HCT116 (cell line): ENCODE data around the gene PKIB. TPM values are rescaled to one million over a fixed set of nuclear protein-coding genes. Genes with fewer than 3 reads are reported as not detected.

Experiments used
- ATAC-seq: fragments of 200-7000 bp; cut with Tn5 transposase; 2 replicates; pipeline ENCODE4 v1.9.1; 2020; ENCODE audit warnings: mild to moderate bottlenecking, moderate library complexity
- BruUV-seq: library from RNA; stranded (reverse); fragments of 400-500 nt; replicated peaks from 2 replicates; lab custom pipeline; 2021; lab: Mats Ljungman, UMichigan
- CTCF ChIA-PET: fragments of 300-600 bp; sonication (Branson Sonifier 250); formaldehyde crosslinking; loops from one replicate; lab custom pipeline; 2021; ENCODE audit warnings: antibody characterized with exemption; lab: Charles Lee
- POLR2A ChIA-PET: fragments of 300-600, 350-600 bp; sonication (Branson Sonifier 250); formaldehyde crosslinking; loops from one replicate; lab custom pipeline; 2021; ENCODE audit warnings: antibody characterized with exemption; lab: Charles Lee
- RAD21 ChIA-PET, 2 experiments: fragments of 300-600 bp; sonication (Branson Sonifier 250); formaldehyde crosslinking; loops; one replicate each; lab custom pipeline; 2023; ENCODE audit warnings: low total read pairs in 2 of 2; ENCODE audit not compliant: uncharacterized antibody in 2 of 2, unreplicated experiment in 2 of 2, low non-redundant PET in 1 of 2; lab: Charles Lee
- DNase-seq: peaks from one replicate; pipeline ENCODE4 v3.0.0-alpha.2; 2010; ENCODE audit warnings: low read depth, low spot score
- H2AFZ ChIP-seq: fragments of 200-600 bp; shearing (Covaris generic), sonication (generic); 2 replicates; pipeline ENCODE4 v1.6.1; 2017; ENCODE audit warnings: low read depth, mixed run types, mixed read lengths, antibody characterized with exemption, low read length; ENCODE audit not compliant: poor library complexity, severe bottlenecking
- H3K27ac ChIP-seq: 2 replicates; pipeline ENCODE4 v1.5.1; 2012; ENCODE audit warnings: low read depth, low read length
- H3K27me3 ChIP-seq: fragments of 200-600 bp; sonication (generic); 2 replicates; pipeline ENCODE4 v1.6.1; 2016; ENCODE audit warnings: mixed run types, low read length, mixed read lengths; ENCODE audit not compliant: insufficient read depth
- H3K36me3 ChIP-seq, 2 experiments: fragments of 200-500 bp in 1 of 2; fragments of 200-600 bp in 1 of 2; sonication (Bioruptor generic) in 1 of 2; sonication (generic) in 1 of 2; 2 replicates each; pipeline versions ENCODE4 v1.5.1 to v1.6.1; 2014 to 2016; ENCODE audit warnings: low read length in 2 of 2, inconsistent platforms in 1 of 2, mixed read lengths in 1 of 2, mixed run types in 1 of 2; ENCODE audit not compliant: insufficient read depth in 2 of 2, control insufficient read depth in 1 of 2
- H3K4me1 ChIP-seq, 2 experiments: fragments of 200-600 bp in 1 of 2; sonication (generic) in 1 of 2; 2 replicates each; pipeline versions ENCODE4 v1.5.1 to v1.6.1; 2012 to 2017; ENCODE audit warnings: low read length in 2 of 2, inconsistent platforms in 1 of 2, mild to moderate bottlenecking in 1 of 2, mixed read lengths in 1 of 2, mixed run types in 1 of 2, moderate library complexity in 1 of 2; ENCODE audit not compliant: insufficient read depth in 2 of 2, control insufficient read depth in 1 of 2
- H3K4me2 ChIP-seq: fragments of 200-600 bp; sonication (generic); 2 replicates; pipeline ENCODE4 v1.6.1; 2017; ENCODE audit warnings: mixed run types, low read length, mixed read lengths
- H3K4me3 ChIP-seq, 2 experiments: fragments of 200-600 bp in 1 of 2; sonication (generic) in 1 of 2; replicated peaks in 1 of 2; 2 replicates each; pipeline ENCODE4 v1.5.1; 2011 to 2016; ENCODE audit warnings: low read length in 2 of 2, control low read depth in 1 of 2, low read depth in 1 of 2, mild to moderate bottlenecking in 1 of 2, mixed read lengths in 1 of 2, mixed run types in 1 of 2
- H3K79me2 ChIP-seq: fragments of 200-600 bp; sonication (generic); 2 replicates; pipeline ENCODE4 v1.6.1; 2017; ENCODE audit warnings: mild to moderate bottlenecking, mixed run types, low read length, moderate library complexity, mixed read lengths; ENCODE audit not compliant: insufficient read depth
- H3K9ac ChIP-seq: fragments of 200-600 bp; sonication (generic); 2 replicates; pipeline ENCODE4 v1.6.1; 2016; ENCODE audit warnings: low read length, mixed read lengths
- H3K9me2 ChIP-seq: fragments of 200-600 bp; sonication (generic), shearing (Covaris generic); 2 replicates; pipeline ENCODE4 v1.6.1; 2017; ENCODE audit warnings: mixed run types, mild to moderate bottlenecking, moderate library complexity; ENCODE audit not compliant: insufficient read depth
- H3K9me3 ChIP-seq, 2 experiments: fragments of 200-500 bp in 1 of 2; fragments of 200-600 bp in 1 of 2; sonication (Bioruptor generic) in 1 of 2; sonication (generic) in 1 of 2; 2 replicates each; pipeline ENCODE4 v1.6.1; 2014 to 2017; ENCODE audit warnings: low read length in 2 of 2, mixed read lengths in 2 of 2, inconsistent platforms in 1 of 2, low read depth in 1 of 2, mild to moderate bottlenecking in 1 of 2, mixed run types in 1 of 2, moderate library complexity in 1 of 2; ENCODE audit not compliant: control insufficient read depth in 1 of 2, insufficient read depth in 1 of 2
- H4K20me1 ChIP-seq: fragments of 200-600 bp; sonication (generic), shearing (Covaris generic); 2 replicates; pipeline ENCODE4 v1.6.1; 2017; ENCODE audit warnings: mixed run types, mild to moderate bottlenecking, moderate library complexity; ENCODE audit not compliant: insufficient read depth
- CEBPB ChIP-seq: IDR thresholded peaks from 2 replicates; pipeline ENCODE4 v1.6.1; 2012; ENCODE audit warnings: low read depth
- EZH2phosphoT487 ChIP-seq: fragments of 200-600 bp; IDR thresholded peaks from 2 replicates; pipeline ENCODE4 v1.6.1; 2018; ENCODE audit warnings: antibody characterized with exemption, borderline replicate concordance
- FOSL1 ChIP-seq: IDR thresholded peaks from 2 replicates; pipeline ENCODE4 v1.6.1; 2012; ENCODE audit warnings: low read depth
- POLR2AphosphoS5 ChIP-seq: IDR thresholded peaks from 2 replicates; pipeline ENCODE4 v1.6.1; 2011; ENCODE audit warnings: mild to moderate bottlenecking, low read depth, low read length, moderate library complexity
- SRF ChIP-seq: IDR thresholded peaks from 2 replicates; pipeline ENCODE4 v1.6.1; 2012; ENCODE audit warnings: low read depth
- TCF7L2 ChIP-seq: IDR thresholded peaks from 2 replicates; pipeline ENCODE4 v1.7.0; 2011; ENCODE audit warnings: borderline replicate concordance, inconsistent platforms; ENCODE audit not compliant: insufficient read depth, insufficient read length; ENCODE audit errors: extremely low read depth
- YY1 ChIP-seq: IDR thresholded peaks from 2 replicates; pipeline ENCODE4 v1.6.1; 2011; ENCODE audit warnings: low read length, low read depth, moderate library complexity, mild to moderate bottlenecking; ENCODE audit not compliant: insufficient replicate concordance; ENCODE audit errors: extremely low read depth
- ZBTB33 ChIP-seq: IDR thresholded peaks from 2 replicates; pipeline ENCODE4 v1.6.1; 2011; ENCODE audit warnings: mild to moderate bottlenecking, low read length, moderate library complexity; ENCODE audit not compliant: insufficient replicate concordance; ENCODE audit errors: extremely low read depth
- intact Hi-C: fragments of 100-400 bp; cut with micrococcal nuclease; formaldehyde crosslinking; loops from 2 replicates; pipeline ENCODE4 v1.10.0; 2022
- total RNA-seq: library from RNA; stranded (reverse); gene quantifications from one replicate; pipeline ENCODE4 v1.2.1, GENCODE V29; 2021; ENCODE audit not compliant: unreplicated experiment

The PKIB gene
- total RNA-seq, 1 experiment from 2014 or later: 24.0 TPM

DNA sequence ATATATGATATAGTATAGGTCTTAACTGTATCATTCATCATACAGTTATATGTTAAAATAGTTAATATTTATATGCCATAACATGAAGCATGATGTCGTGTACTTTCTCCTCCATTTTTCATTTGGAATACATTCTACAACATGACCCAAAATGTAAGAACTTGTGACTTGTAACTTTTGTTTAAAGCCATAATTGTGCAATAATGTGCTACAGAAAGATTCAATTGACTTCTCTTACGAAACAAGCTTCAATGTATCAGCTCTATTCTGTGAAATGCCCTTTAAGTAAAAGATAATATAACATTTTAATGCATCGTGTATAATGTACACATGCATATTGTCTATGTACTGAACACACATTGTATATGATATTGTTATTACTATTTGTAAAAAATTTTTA, 92.6 kb downstream of the PKIB start:
- RAD21 ChIA-PET: no interaction called here
- Histone ChIP-seq H4K20me1 (no peaks in the 10 kb centered on the region), H3K27ac (no peak overlapping the region), H2AFZ (no peak overlapping the region), H3K4me2 (no peak overlapping the region), H3K9ac (no peak overlapping the region), H3K9me3 (no peaks in the 10 kb centered on the region), H3K9me2 (no peaks in the 10 kb centered on the region), H3K79me2 (no peaks in the 10 kb centered on the region), H3K4me3 (no peak overlapping the region), H3K36me3 (no peaks in the 10 kb centered on the region), H3K27me3 (no peaks in the 10 kb centered on the region), H3K4me1 (peaks cover 2 to 7% of the 10 kb centered on the region in 2 experiments; a peak in 2 of 4 replicates)
- POLR2A ChIA-PET: no interaction called here
- intact Hi-C loops: no loop called here
- no TSS peak for BruUV-seq
- CTCF ChIA-PET: no interaction called here
- TF ChIP-seq TCF7L2 (no peak), ZBTB33 (no peak), CEBPB (no peak), SRF (no peak), FOSL1 (no peak)
- ATAC-seq (no peak), DNase-seq (no peak)

- H3K27me3 ChIP-seq: no peaks in the 10 kb centered on the region
- ATAC-seq (no peak), DNase-seq (no peak)
- no peaks in the 10 kb centered on the region for H3K4me1 ChIP-seq
- H3K4me3 ChIP-seq: no peak overlapping the region
- H3K27ac ChIP-seq: no peak overlapping the region
- H2AFZ ChIP-seq: no peak overlapping the region
- ChIA-PET POLR2A (no interaction called here), CTCF (no interaction called here), RAD21 (no interaction called here)
- no peaks in the 10 kb centered on the region for H4K20me1 ChIP-seq
- no TSS peak for BruUV-seq
- H3K4me2 ChIP-seq: no peak overlapping the region
- no peak overlapping the region for H3K9ac ChIP-seq
- no peaks in the 10 kb centered on the region for H3K36me3 ChIP-seq
- H3K79me2 ChIP-seq: no peaks in the 10 kb centered on the region
- H3K9me3 ChIP-seq: no peaks in the 10 kb centered on the region
- TF ChIP-seq EZH2phosphoT487: no peak
- no peak for TF ChIP-seq CEBPB
- TF ChIP-seq YY1: no peak
- no peak for TF ChIP-seq POLR2AphosphoS5
- intact Hi-C loops: no loop called here
- no peaks in the 10 kb centered on the region for H3K9me2 ChIP-seq
Observed at GRCh38 chr6:122704066-122704465, 93.9 kb downstream of the PKIB start.
